Cerebellar cortex (tissue), 1 donor: ENCODE measurements around the gene EEF1AKMT3.

Experiments
- DNase-seq: peaks from one replicate; pipeline ENCODE4 v3.0.0-alpha.2; 2015; ENCODE audit warnings: low spot score

The EEF1AKMT3 gene

DNA sequence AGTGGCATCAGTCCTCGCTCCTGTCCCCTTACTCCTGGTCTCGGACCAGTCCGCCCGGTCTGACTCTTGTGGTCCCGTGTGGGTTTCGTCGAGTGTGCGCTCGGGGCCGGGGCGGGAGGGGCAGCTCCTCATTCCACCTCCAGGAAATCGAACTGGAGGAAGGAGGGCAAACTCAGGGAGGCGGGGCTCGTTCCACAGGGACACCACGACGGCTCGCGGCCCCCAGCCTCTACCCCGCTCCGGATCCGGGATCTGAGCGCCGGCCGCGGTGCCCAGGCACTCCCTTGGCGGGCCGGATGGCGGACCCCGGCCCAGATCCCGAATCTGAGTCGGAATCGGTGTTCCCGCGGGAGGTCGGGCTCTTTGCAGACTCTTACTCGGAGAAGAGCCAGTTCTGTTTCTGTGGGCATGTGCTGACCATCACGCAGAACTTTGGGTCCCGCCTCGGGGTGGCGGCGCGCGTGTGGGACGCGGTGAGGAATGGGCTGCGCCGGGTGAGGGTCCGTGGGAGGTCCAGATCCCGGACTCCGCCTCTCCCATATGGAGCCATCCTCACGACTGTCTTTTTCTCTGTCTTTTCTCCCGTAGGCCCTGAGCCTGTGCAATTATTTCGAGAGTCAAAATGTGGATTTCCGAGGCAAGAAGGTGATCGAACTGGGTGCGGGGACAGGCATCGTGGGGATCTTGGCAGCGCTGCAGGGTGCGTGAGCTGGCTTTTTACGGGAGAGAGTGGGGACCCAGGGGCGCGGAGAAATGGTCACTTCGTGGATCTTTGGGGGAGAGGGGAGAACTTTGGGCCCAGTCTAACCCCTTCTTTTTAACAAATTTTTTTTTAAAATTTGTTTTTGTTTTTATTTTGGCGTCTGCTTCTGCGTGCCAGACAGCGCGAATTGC, at the start of gene EEF1AKMT3:
Gene EEF1AKMT3 (plus strand): TSS at position 186 of the 894 bp plus-strand sequence. CDS start 111 bp downstream, at position 297.
- no peak for DNase-seq

DNA sequence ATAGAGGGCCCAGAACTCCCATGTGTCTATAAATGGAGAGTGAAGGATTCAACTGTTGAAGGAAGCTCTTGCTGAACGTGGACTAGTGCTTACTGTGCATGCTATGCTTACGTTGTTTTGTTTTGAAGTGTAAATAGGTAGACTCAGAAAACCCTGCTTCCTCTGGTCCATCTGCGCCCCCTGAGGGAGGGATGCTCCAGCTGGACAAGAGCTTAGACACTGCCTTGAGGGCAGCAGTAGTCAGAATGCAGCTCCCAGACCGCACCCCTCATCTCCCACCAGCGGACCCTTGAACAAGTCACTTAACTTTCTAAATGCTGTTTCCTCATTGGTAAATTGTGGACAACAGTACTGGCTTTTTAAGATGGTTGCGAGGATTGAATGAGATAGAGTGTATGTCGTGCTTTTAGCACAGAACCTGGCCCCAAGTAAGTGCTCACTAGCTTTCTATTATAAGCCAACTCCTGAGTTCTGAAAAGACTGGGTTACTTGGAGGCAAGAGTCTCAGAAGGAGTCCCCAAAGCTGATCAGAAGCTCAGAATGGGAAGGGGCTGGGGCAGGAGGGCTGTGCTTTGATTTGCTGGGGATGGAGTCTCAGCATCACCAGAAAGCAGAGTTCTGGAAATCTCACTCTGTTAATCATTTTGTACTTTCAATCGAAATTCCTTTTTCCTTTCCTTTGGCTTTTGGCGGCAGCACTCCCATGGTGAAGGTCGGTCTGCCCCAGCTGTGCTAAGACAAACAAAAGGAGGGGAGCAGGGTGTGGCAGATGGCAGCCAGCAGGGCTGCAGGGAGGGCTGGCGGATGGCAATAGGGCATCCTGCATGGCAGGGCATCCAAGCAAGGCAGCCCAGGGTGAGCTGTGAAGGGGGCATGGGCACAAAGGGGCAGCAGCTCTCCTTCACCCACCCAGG, 49.4 kb upstream of the EEF1AKMT3 start:
- peak; percentile 28 for DNase-seq

- no peak for DNase-seq
These were observed 48.8 kb upstream of the EEF1AKMT3 start for GRCh38 chr12:57723630-57723962.

DNA sequence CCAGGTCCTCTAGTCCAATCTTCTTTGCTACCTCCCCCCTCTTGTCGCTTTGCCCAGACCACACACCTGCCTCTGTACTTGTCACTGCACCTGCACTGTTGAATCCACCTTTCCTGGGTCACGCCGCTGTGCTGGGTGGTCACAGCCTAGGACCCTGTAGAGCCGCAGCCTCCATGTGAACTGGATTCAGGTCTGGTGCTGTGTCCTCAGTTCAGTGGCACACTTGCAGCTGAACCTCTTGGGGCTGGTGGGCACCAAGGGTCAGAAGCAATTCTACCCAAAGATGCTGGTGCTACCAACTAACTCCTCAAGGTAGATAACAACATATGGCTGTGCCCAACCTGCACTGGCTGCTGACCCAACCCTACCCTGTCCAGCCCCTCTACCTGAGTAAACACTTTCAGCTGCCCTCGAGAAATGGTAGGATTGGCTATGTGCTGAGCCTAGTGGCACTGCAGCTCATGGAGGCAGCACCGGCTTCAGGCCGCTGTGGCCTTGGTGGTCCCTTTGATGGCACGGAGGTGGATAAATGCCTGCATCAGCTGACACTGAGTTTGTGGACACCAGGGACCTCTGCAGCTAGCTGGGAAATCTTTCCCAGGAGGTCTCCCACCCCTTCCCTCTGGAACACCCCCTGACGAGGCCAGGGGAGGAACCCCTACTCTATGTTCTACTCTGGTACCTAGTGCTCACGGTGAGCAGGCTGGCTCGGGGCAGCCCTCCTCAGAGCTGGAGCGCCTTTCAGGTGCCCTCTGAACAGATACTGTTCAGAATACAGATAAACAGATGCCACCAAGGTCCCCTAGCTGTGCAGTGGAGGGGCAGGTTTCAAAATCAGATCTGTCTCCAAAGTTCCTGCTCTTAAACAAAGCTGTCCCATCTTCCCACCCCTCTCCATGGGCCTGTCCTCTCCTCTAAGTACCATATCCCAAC, 48.1 kb upstream of the EEF1AKMT3 start:
- DNase-seq, result no peak

DNA sequence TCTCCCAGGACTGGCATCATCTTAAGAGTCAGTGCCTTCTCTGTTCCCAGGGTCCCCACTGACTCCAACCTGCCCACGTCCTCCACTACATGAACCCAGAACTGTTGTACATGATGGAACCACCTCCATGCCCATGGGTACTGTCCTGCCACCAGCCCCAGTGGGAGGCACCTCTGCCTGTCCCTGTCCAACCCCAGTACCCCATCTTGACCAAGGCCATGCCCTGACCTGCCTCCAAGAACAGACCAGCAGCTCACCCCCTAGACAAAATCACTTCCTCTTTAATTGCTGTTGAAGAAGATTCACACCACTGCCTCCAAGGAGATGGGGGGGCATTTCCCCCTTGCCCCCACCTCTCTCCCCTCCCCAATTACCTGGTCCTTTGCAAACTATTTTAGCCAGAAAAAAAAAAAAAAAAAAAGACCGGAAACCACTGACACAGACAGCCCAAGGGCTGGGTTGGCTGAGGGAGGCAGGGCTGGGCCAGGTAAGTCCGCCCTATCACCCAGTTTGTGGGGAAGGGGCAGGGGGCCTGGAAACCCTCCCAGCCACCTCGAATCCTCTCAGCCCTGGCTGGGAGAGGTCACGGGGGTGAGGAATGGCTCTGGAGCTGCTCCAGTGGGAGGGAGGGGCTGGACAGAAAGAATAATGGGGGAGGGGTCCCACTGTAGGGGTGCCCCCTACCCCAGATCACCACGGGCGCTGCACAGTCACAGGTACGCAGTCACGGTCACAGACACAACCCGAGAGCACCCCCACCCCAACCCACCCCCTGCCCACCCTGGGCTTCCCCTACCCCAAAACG, 47.3 kb upstream of the EEF1AKMT3 start:
- no peak for DNase-seq

DNA sequence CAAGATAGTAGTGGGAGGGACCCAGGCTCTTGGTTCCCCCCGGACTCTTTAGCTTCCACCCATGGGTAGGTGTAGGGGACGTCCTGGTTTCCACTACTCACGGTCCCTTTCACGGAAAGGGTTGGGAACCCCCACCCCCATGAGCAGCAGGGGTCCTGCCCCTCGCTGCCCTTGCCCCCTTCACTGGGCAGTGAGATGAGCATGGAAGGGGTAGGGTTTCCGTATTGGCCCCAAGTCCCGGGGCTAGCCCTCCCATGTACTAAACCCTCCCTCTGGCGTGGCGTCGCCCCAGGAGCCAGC, 46.6 kb upstream of the EEF1AKMT3 start:
- DNase-seq, result no peak

GRCh38 chr12:57726151-57726883, 46.1 kb upstream of the EEF1AKMT3 start:
- DNase-seq, result no peak

- DNase-seq, result no peak
These were observed 45.3 kb upstream of the EEF1AKMT3 start for GRCh38 chr12:57726884-57727757.

DNA sequence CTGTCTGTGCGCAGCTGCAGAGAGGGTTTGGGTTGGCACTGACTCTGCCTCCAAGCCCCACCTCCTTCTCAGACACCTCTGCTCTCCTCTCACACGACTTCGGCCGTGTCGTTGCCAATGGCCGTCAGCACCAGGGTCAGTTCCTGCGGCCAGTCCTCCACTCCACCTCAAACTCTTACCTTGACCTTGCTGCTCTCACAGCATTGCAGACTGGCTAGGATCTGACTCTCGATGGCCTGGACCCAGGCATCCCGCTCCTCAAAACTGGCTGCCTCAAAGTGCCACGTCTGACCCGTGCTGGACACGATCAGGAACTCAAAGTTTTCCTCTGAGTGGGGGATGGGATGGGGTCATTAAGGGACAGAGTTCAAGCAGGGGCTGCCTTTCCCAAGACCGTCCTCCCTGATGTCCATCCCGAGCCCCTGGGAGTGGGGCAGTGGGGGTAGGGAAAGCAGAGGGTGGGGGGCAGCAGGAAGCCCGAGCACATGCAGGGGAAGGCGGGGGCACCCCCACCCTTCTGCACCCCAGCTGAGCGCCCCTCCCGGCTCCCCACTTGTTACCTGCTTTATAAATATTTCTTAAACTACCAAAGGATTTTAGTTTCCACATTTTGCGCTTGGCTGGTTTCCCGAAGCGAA, 44.5 kb upstream of the EEF1AKMT3 start:
- DNase-seq, result no peak

- DNase-seq, result no peak
These were observed 43.0 kb upstream of the EEF1AKMT3 start for GRCh38 chr12:57729321-57729844.

GRCh38 chr12:57730336-57731067, 41.9 kb upstream of the EEF1AKMT3 start:
- DNase-seq, result no peak

DNA sequence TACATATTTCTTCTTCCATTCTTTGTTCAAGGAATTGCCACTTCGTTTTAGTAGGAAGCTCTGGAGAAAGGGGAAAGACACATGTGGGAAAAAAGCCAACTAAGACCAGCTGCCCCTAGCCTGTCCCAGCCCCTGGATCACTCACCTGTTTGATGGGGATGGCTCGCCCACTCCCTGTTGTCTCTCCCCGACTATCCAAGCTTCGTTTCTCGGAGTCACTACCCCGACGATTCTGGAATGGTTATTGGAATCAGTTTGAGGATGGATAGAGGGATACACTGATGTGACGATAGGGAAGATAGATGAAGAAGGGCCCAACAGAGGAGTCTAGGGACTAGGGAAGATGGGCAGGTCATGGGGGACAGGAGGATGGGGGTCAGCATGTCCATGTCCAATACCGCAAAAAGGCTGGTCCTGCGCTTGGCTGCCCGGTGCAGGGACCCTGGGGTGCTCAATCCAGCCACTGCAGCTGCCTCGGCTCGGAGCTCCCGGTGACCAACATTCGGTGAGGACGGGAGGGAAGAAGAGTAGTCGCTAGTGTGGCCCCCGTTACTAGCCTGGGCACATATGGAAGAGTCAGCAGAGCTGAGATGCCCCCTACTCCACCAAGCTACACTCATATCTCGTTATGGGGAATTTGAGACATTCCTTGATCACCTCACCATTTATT, 40.9 kb upstream of the EEF1AKMT3 start:
- DNase-seq, result no peak

GRCh38 chr12:57732270-57732669, 40.1 kb upstream of the EEF1AKMT3 start:
- no peak for DNase-seq

DNA sequence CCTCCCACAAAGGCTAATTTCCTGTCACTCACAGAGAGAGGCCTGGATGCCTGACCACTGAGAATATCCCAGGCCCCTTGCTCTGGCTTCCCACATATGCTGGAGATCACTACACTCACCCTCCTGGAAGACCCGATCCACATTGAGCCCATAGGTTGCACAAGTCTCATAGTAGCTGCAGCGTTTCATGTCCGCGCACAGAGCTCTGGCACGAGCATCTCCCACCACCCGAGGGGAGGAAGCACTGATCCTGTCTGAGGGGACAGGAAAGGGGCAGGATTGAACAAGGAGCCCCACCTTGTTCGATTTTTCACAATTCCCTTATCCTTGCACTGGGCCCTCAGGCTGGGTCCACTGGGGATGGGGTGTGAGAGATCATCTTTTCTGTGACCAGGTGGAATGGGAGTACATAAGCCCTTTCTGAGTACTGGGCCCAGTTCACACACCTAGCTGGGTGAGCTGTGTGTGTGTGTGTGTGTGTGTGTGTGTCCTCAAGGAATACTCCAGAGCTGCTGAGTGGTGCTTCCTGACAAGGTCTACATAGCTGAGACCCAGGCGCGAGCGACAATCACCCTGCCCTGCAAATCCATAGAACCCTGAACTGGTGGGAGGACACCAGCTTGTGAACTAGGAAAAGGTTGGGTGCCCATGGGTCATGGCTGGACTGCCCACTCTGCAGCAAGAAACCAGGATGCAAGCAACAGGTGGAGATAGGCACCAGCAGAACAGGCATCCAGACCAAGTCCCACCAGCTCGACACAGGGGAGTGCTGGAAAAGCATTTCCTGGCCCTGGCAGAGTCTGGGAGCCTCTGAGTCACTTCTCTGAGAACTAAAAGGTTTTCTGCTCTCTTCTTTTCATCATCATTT, 39.5 kb upstream of the EEF1AKMT3 start:
- no peak for DNase-seq

GRCh38 chr12:57733928-57734327, 38.5 kb upstream of the EEF1AKMT3 start:
- DNase-seq, result no peak

GRCh38 chr12:57734591-57734990, 37.8 kb upstream of the EEF1AKMT3 start:
- DNase-seq, result no peak
